AG20443 (cell line): ENCODE data around the gene IL5RA.

ENCODE experiments used
- DNase-seq: peaks from one replicate; pipeline ENCODE4 v3.0.0; 2012; ENCODE audit warnings: low spot score, mixed read lengths

Gene IL5RA

GRCh38 chr3:3110299-3110630 is at the start of gene IL5RA:
Gene IL5RA (minus strand): TSS chr3:3110374. CDS start chr3:3104984, 5,390 bp downstream.
- DNase-seq = no peak

GRCh38 chr3:3157484-3157883 is 47.3 kb upstream of the IL5RA start:
- no peak for DNase-seq

GRCh38 chr3:3154879-3155610 is 44.9 kb upstream of the IL5RA start:
- no peak for DNase-seq

- no peak for DNase-seq
These were observed 41.3 kb upstream of the IL5RA start for GRCh38 chr3:3151513-3151912.

- no peak for DNase-seq
These were observed 39.4 kb upstream of the IL5RA start for GRCh38 chr3:3149560-3149959.

GRCh38 chr3:3145831-3146230 is 35.7 kb upstream of the IL5RA start:
- DNase-seq = no peak

GRCh38 chr3:3141939-3142338 is 31.8 kb upstream of the IL5RA start:
- DNase-seq = no peak

- DNase-seq = no peak
These were observed 27.4 kb upstream of the IL5RA start for GRCh38 chr3:3137526-3137925.

GRCh38 chr3:3134750-3135448 is 24.7 kb upstream of the IL5RA start:
- DNase-seq = peak; percentile 16

- no peak for DNase-seq
These were observed 23.3 kb upstream of the IL5RA start for GRCh38 chr3:3133500-3133899.

- DNase-seq = no peak
These were observed 19.4 kb upstream of the IL5RA start for GRCh38 chr3:3129579-3129978.

- DNase-seq = peak; percentile 52
These were observed 17.3 kb upstream of the IL5RA start for GRCh38 chr3:3127432-3128010.

GRCh38 chr3:3126477-3127431 is 16.6 kb upstream of the IL5RA start, which contains the start of gene TRNT1:
Gene TRNT1 (plus strand): TSS chr3:3126940. CDS start chr3:3129041, 2,101 bp downstream.
- peak; percentile 99 for DNase-seq

- no peak for DNase-seq
These were observed 15.8 kb upstream of the IL5RA start for GRCh38 chr3:3125977-3126376.

- no peak for DNase-seq
These were observed 9.2 kb upstream of the IL5RA start for GRCh38 chr3:3119393-3119851.

GRCh38 chr3:3117651-3118050 is 7.5 kb upstream of the IL5RA start:
- DNase-seq = no peak

GRCh38 chr3:3113042-3113709 is 3.0 kb upstream of the IL5RA start:
- DNase-seq = no peak

GRCh38 chr3:3110749-3111361 is 681 bp upstream of the IL5RA start:
- no peak for DNase-seq

GRCh38 chr3:3109407-3110298 is 521 bp downstream of the IL5RA start:
- no peak for DNase-seq

GRCh38 chr3:3107858-3108257 is 2.3 kb downstream of the IL5RA start:
- DNase-seq = no peak
